CMK (cell line): ENCODE measurements around the gene ARRDC3.
A peak's percentile ranks its signal among the peaks of the same experiment; 100 is the strongest.

Experiments
- DNase-seq: peaks from one replicate; pipeline ENCODE4 v3.0.0-alpha.2; 2010; ENCODE audit warnings: low read depth

ARRDC3 gene

DNA sequence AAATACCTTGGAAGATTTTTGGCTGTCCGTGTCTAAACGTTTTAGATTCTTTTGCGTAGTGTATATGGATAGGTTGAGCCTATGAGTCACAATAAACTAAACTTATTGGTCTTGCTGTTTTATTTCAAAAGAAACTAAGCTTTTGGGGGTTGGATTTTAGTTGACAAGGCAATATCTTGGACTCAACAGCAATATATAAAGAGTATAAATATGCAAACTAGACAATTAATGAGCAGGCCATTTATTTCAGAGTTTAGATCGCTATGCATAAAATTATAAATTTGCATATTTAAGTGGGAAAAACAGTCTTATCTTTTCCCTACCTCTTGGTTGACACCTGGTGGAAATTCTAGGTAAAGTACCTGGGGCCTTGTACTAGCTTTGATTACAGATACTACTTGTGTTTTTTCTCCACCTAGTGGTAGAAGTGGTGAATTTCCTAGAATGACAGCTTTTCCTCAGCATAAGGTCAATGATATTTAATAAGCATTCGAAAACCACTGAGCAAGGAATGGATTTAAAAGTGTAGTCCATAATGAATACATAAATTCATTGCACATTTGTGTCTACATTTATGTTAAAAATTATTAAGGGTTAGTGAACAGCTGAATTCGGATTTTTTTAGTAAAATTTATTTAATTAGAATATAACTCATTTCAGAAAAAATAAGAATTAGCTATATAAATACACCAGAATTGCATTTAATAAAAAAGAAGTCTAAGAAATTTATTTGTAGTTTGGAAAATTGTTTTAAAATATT lies 1.7 kb upstream of the ARRDC3 start:
- DNase-seq = peak; percentile 64

DNA sequence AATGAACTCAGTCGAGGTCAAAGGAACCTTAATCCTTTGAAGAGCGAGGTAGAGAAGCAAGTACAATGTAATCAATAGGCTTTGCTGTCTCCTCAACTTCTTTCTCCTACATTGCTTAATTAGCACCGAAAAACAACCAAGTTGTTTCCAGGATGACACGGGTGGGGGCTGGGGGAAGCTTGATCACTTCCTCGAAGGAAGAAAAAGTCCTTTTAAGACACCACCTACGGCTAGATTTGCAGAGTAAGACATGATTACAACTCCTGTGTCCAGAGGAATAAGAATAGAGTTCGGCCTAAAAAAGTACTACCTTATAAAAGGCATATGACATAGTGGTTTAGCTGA lies 811 bp upstream of the ARRDC3 start:
- no peak for DNase-seq

DNA sequence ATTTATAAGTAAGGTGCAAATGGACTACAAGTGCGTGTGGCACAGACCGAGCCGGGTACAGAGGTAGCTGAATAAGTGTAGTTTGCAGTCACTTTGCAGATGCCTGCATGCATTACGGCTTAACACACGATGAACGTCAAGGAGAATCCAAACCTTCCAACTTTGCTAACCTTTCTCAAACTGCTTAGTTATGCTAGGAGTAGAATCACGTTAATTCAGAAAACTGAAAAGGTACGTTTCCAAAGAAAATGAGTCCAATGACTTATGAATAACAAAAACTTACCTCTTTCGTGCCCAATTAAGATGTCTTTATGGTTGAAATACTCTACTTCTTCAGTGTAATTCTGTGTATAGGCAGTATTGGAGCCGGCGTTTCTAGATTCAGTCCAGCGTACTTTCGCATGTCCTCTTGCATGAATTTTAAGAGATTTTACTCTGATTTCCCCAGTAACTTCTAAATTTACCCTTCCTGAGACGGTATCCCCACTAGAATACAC lies 539 bp downstream of the ARRDC3 start:
- DNase-seq = no peak

DNA sequence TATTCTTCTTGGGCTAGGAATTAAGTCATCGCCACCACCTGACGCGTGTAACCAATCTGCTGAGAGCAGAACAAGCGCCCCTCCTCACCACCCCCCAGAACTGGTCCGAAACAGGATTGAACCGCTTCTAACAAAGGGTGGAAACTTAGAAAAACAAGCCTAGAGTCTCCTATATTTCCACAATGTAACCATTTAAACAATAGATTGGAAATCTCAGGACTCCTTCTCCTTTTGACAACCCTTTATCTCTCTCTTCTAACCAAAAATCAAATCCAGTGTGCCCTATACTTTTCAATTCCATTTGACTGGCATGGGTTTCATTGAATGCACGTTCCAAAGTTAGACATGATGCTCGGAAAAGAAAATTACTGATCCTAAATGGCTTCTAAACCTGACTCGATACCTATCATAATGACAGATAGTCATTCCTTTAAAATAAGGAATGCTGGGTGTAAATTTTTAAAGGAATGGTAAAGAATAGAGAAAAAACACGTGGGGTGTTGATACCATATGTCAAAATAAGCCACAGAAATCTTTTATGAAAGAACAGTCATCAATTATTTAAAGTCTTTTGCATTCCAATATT lies 1.2 kb downstream of the ARRDC3 start:
- DNase-seq = no peak

DNA sequence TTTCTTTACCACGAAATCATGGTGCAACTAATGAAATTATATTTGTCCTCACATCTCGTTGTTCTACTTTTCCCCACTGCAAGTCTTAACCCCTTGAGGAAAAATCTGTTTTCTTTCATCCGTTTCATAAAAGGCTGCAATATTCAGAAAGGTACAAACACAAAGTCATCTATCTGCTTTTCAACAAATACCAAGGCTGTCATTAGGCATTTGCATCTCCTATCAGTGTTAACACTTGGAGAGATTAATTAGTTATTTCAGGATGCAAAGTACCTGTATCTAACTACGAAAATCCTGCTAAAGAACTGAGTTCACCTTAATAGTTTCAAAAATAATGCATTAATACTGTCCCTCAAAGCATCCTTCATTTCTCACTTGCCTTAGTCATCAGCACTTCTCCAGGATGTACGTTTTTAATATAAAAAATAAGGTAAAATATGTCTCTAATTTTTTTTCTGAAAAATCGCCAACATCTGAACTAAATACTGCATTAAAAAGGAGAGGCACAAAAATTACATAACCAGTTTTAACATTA lies 1.8 kb downstream of the ARRDC3 start:
- DNase-seq = no peak

DNA sequence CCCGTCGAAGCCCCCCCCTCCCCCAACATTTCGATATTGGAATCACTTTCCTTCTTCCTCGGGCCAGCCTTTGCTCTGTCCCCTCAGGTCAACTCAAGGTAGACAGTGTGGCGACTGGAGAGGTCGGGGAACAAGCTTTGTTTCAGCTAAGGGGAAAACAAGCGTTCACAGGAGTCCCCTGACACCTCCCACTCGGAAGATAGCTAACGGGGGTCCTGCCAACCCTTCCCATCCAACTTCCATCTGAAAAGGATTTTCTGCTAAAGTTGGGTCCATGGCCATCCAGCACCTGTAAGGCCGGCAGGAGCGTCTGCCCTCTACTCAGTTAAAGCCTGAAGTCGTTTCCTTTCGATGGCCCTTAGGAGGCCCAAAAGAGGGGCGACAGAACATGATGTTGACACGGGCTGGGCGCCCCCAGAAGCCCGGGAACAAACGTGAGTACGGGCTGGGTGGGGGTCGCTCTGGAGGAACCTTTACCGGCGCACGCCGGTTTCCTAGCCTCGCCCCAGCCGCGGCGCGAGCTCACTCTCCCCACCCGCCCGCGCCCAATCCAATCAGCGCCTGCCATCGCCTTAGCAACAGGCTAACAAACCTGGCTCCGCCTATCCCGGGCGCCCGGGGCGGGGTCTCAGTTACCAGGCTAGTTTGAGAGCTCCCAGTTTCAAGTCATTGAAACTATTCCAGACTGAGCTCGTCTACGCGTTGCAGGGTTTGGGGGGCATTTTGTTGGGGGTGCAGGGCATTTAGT lies 2.5 kb downstream of the ARRDC3 start:
- DNase-seq = no peak

DNA sequence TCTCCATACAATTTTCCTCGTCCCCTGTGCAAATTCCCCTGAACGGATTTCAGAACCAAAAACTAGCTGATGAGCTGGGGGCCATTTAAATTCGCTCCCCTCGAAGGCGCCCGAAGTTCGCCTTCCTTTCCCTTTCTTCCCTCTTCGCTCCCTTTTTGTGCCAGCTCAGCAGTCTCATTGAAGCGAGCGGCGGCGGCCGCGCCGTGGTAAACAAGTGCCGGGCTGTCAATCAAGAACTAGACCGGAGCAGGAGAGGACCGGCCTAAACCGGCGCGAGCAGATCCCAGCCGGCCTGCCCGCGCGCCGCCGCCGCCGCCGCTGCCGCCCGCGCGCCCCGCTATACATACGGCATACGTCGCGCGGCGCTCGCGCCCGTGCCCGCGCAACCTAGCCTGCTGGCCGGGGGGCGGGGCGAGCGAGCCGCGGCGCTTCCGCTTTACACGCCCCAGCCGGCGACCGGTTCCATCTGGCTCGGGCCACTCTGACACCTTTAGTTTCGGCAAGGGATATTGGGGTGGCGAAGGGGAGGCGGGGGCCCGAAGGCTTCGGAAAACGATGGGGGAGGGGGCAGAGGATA lies 3.1 kb downstream of the ARRDC3 start:
- no peak for DNase-seq

DNA sequence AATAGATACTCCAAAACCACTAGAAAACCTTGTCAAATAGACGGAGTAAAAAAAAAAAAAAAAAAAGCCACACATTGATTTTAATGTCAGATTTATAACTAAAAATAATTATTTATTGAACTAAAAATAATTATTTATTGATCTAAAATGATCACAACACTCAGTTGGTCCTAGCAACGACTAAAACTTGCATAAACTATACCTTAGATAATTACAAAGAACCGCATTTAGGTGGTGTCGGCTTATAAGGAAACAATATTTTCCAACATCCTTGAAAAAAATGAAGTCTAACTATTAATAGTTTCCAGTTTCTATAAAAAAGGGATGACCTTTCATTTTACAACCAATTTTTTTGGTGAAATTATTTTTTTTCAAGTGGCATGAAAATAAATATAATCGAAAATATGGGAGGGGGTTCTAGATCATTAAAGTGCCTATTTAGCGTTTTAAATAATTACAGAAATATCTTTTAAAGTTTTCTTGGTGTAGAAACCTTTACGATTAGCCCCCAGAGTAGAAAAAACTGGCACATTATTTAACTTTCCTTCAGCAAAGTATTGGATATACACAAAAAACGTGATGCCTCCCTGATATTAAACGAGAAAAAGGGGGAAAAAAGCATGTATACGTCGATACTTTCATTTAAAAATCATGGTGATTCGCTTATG lies 3.7 kb downstream of the ARRDC3 start:
- no peak for DNase-seq

DNA sequence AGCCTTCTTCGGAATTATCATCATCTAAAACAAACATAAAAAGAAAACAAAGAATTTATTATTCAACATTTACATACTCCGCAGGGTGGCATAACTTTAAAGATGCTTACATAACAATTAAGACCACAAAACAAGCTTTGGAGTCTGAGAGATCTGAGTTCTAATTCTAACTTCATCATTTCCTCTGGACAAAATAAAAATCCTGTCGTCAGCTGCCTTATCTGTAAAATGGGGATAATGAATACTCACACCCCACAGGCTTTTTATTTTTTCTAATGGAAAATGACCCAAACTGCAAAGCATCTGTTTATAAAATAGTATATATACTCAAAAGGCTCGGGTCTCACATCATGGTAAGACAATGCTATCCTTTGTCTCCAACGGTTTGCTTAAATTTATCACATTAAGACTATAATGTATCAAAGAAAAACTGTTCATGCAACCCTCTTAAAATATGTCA lies 4.3 kb downstream of the ARRDC3 start:
- DNase-seq = no peak

DNA sequence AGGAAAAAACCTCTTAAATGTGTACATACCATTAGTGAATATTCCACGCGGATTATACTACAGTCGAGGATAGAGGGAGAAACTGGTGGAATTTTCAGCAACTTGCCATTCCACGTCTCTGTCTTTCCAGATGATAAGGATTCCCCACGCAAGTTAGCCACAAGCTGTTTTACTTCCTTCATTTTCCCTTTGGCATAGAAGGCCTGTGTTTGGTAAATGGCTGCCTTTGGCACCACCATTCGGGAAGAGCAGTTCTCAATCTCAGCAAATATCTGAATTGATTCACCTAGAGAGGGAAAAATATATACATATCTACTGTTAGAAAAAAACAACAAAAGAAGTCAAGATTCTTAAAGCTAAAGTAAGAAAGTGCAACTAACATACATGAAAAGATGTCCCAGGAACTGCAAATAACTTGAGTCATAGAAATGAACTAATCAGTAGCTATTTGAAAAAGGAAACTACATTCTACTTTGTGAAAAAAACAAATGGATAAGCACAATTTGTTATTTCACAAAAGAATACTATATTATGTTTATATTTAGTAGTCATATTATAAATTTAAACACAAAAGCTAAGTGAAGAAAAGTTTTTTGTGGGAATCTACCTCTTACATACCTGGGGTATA lies 8.1 kb downstream of the ARRDC3 start:
- DNase-seq = no peak

DNA sequence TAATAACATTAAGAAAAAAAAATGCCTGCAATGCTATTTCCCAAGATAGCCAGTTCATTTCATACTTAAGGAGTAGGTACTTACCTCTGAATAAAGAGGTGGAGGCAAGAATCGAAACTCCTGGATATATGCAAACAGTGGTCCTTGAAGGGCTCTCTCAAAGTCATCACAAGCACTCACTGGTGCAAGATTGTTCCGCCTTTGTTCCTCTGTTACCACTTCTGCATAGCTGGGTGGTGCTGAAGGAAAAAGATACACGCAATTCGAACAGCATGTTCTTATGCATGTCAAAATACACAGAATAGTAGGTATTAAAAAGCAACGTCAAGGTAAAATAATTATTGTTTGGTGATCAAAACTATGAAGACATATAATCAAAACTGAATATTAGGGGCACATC lies 9.5 kb downstream of the ARRDC3 start:
- DNase-seq = no peak

DNA sequence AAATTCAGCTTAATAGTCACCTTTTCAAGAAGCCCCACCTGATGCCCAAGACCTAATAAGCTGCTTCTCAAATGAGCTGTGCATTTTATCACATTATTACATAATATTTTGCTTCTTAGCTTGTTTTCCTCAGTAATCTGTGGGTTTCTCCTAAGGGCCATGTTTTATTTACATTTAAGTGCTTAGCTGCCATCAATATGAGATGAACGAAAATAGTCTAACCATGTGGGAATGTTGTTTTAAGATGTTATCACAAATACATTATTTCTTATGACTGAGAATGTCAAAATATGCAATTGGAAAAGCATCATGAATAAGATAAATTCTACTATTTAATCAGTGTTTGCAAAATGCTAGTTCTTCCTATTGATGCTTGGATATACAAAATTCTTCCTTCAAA lies 10.1 kb downstream of the ARRDC3 start:
- no peak for DNase-seq

DNA sequence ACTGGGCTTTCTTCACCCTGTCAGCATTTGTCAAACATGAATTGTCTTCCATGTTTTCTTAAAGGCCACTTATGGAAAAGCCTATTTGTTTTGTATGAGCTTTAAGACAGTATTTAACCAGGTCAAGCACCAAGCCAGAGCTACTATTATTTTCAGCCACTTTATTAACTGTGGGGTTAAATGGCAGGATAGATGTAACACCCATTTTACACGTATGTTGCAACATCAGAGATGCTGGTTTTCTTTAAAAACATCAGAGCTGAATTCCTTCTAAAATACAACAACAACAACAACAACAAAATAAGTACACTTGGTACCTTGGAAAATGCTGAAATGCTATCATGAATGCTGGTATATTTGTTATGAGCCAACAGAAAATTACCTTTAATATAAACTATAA lies 13.6 kb downstream of the ARRDC3 start:
- DNase-seq = no peak

DNA sequence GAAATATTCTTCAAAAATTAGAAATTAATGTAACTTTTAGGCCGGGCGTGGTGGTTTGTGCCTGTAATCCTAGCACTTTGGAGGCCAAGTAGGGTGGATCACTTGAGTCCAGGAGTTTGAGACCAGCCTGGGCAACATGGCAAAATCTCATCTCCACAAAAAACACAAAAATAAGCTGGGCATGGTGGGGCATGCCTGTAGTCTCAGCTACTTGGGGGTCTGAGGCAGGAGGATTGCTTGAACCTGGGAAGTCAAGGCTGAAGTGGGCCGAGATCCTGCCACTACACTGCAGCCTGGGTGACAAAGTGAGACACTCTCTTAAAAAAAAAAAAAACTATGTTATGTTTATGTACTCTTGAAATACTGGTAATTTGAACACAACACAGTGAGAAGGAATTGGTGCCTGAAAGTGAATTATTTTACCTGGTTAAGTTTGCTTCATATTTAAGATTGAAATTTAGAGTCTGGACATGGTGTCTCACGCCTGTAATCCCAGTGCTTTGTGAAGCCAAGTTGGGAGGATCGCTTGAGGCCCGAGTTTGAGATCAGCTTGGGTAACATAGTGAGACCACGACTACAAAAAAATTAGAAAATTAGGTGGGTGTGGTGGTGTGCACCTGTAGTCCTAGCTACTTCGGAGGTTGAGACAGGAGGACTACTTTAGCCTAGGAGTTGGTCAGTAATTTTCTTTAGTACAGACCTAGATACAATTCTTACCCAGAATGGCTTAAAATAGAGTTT lies 15.0 kb downstream of the ARRDC3 start:
- no peak for DNase-seq

DNA sequence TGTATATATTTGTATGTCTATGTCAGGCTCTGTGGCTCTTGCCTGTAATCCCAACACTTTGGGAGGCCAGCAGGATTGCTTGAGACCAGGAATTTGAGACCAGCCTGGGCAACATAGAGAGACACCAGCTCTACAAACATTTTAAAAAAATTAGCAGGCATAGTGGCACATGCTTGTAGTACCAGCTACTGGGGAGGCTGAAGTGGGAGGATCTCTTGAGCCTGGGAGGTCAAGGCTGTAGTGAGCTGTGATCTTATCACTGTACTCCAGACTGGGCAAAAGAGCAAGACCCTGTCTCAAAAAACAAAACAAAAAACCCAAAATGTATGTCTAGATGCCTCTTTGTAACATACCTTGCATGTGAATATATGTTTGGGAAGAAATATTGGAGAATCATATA lies 15.8 kb downstream of the ARRDC3 start:
- DNase-seq = no peak

DNA sequence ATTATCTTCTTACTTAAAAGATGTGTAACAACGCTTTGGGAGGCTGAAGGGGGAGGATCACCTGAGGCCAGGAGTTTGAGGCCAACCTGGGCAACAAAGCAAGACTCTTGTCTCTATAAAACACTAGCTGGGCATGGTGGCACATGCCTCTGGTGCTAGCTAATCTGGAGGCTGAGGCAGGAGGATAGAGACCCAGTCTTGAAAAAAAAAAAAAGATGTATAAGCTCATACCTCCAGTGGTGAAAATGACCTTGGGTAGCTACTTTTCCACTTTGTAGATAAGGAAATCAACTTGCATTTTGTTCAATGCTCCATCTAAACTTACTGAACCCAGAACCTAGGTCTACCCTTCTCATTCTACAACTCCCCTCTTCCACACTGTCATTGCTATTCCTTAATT lies 16.6 kb downstream of the ARRDC3 start:
- no peak for DNase-seq

DNA sequence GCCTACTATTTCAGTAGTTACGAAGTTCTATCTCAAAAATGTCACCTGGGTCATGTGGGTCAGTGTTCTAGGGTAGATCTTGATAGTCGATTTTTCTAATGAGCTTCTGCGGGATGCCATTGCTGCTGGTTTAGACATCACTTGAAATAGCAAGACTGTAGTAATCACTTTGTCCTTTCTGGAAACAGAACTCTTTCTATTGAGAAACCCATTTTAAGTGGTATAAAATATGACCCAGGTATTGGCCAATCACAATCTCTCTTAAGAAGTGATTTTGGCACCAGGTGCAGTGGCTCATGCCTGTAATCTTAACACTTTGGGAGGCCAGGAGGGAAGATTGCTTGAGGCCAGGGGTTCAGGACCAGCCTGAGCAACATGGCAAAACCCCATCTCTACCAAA lies 17.6 kb downstream of the ARRDC3 start:
- DNase-seq = no peak

DNA sequence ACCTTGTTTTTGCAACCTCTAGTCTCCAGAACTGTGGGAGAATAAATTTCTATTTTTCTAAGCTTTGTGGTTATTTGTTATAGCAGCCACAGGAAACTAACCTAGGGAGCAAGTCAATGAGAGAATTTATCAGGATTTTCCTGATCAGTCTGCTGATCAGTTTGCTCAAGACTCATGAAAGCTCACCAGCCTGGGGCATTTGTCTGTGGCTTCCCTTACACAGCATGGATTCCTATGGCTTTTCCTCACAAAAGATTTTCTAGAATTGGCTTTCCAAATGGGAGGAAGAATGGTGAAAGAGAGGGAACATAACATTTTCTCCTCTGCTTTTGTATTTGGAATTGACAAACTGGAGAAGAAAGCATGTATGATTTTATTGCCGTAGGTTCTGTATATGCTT lies 20.2 kb downstream of the ARRDC3 start:
- no peak for DNase-seq

DNA sequence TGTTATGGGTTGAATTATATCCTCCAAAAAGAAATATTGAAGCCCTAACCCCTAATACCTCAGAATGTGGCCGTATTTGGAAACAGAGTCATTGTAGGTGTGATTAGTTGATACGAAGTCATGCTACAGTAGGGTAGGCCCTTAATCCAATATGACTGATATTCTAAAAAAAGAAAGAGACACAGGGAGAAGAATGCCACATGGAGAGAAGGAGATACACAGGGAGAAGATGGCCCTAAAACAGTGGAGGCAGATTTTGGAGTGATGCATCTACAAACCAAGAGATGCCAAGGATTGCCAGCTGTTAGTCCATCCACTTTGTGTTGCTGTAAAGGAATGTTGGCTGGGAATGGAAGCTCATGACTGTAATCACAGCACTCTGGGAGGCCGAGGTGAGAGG lies 21.3 kb downstream of the ARRDC3 start:
- no peak for DNase-seq

DNA sequence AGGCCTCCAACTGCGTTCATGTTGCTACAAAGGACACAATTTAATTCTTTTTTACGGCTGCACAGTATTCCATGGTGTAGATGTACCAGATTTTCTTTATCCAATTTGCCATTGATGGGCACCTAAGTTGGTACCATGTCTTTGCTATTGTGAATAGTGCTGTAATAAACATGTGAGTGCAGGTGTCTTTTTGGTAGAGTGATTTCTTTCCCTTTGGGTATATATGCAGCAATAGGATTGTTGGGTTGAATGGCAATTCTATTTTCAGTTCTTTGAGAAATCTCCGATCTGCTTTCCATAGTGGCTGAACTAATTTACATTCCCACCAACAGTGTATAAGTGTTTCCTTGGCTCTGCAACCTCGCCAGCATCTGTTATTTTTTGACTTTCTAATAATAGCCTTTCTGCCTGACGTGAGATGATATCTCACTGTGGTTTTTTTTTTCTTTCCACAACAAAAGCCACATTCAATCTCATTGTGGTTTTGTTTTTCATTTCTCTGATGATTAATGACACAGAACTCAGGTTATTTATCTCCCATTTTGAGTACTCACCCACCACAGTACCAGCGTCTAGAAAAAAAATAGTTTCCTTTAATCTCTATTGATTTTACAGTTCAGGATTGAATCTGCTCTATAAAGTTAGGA lies 21.9 kb downstream of the ARRDC3 start:
- DNase-seq = no peak
